Lower leg skin (tissue), 3 donors: ENCODE measurements around the gene THSD7B.

Experiments
- CTCF ChIP-seq, 3 donors: fragments of 450-650 bp; IDR thresholded peaks; one replicate each; pipeline ENCODE4 v1.5.1; 2016; ENCODE audit warnings: antibody characterized with exemption in 3 of 3, mild to moderate bottlenecking in 3 of 3, moderate library complexity in 2 of 3
- POLR2A ChIP-seq, 2 donors: fragments of 450-650 bp; IDR thresholded peaks; one replicate each; pipeline ENCODE4 v1.6.1; 2016 to 2017; ENCODE audit warnings: antibody characterized with exemption in 2 of 2, mild to moderate bottlenecking in 1 of 2, moderate library complexity in 1 of 2

DNA sequence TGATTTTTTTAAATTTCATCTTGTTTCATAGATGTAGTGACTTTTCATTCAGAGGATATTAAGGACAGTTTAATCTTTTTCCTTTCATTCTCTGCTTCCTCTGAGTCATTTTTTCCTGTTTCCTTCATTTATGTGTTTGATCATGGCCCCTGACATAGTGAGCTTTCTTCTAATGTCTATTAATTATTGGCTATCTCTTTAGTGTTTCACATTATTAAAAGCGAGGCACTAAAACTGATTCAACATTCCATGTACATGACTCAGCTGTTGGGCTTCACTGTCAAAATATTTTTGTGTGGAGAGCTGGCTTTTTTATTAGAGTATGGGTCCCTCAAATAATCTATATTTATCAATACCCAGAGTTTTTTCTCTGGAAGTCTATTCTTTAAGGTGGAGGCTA lies 125.8 kb downstream of the THSD7B start:
- TF ChIP-seq CTCF (IDR thresholded peaks at IDR 0.05) (no peak), POLR2A (IDR thresholded peaks at IDR 0.05) (no peak)
